Liver (tissue), 9 donors: ENCODE results near the gene ZSCAN5A. TPM values are rescaled to one million over a fixed set of nuclear protein-coding genes. Genes with fewer than 3 reads are reported as not detected.
A peak's percentile ranks its signal among the peaks of the same experiment; 100 is the strongest.

Source experiments
- DNase-seq: peaks from one replicate; pipeline ENCODE4 v3.0.0-alpha.2; 2017; ENCODE audit warnings: low spot score
- H3K27ac ChIP-seq, 2 donors: one replicate each; pipeline ENCODE4 v1.7.0; 2013; ENCODE audit warnings: inconsistent platforms in 2 of 2, low read length in 2 of 2, control low read depth in 1 of 2, low read depth in 1 of 2, mild to moderate bottlenecking in 1 of 2
- H3K27me3 ChIP-seq, 4 donors: one replicate each; pipeline versions ENCODE4 v1.6.1 to v1.7.0; 2013; ENCODE audit warnings: low read length in 3 of 4, inconsistent platforms in 1 of 4, mild to moderate bottlenecking in 1 of 4, moderate library complexity in 1 of 4; ENCODE audit not compliant: control insufficient read depth in 4 of 4, insufficient read depth in 4 of 4
- H3K36me3 ChIP-seq, 4 donors: one replicate each; pipeline versions ENCODE4 v1.6.1 to v1.7.0; 2013; ENCODE audit warnings: low read length in 3 of 4, mild to moderate bottlenecking in 3 of 4, low read depth in 1 of 4, moderate library complexity in 1 of 4; ENCODE audit not compliant: control insufficient read depth in 4 of 4, insufficient read depth in 3 of 4
- H3K4me1 ChIP-seq, 4 donors: one replicate each; pipeline versions ENCODE4 v1.6.1 to v1.7.0; 2013; ENCODE audit warnings: low read length in 3 of 4, mild to moderate bottlenecking in 3 of 4, moderate library complexity in 1 of 4; ENCODE audit not compliant: control insufficient read depth in 4 of 4, insufficient read depth in 4 of 4
- H3K4me3 ChIP-seq, 3 donors: one replicate each; pipeline versions ENCODE4 v1.6.1 to v1.7.0; 2013; ENCODE audit warnings: low read length in 3 of 3, control low read depth in 1 of 3, low read depth in 1 of 3, mild to moderate bottlenecking in 1 of 3
- H3K9ac ChIP-seq, 2 donors: one replicate each; pipeline ENCODE4 v1.7.0; 2013; ENCODE audit warnings: low read length in 2 of 2, mild to moderate bottlenecking in 2 of 2, moderate library complexity in 2 of 2, control low read depth in 1 of 2, low read depth in 1 of 2
- H3K9me3 ChIP-seq, 4 donors: one replicate each; pipeline versions ENCODE4 v1.6.1 to v1.7.0; 2013; ENCODE audit warnings: low read length in 3 of 4; ENCODE audit not compliant: control insufficient read depth in 4 of 4
- EGR1 ChIP-seq, 2 donors: IDR thresholded peaks; 2 replicates each; pipeline ENCODE4 v1.6.1; 2016 to 2018; ENCODE audit warnings: antibody characterized with exemption in 2 of 2, low read depth in 2 of 2
- FOXA1 ChIP-seq: IDR thresholded peaks from 2 replicates; pipeline ENCODE4 v1.6.1; 2016; ENCODE audit warnings: antibody characterized with exemption
- FOXA2 ChIP-seq: IDR thresholded peaks from 2 replicates; pipeline ENCODE4 v1.6.1; 2016; ENCODE audit warnings: antibody characterized with exemption
- GABPA ChIP-seq, 2 donors: IDR thresholded peaks in 1 of 2; conservative IDR thresholded peaks in 1 of 2; 2 replicates each; pipeline ENCODE4 v1.6.1; 2016; ENCODE audit warnings: antibody characterized with exemption in 2 of 2, mild to moderate bottlenecking in 1 of 2, moderate library complexity in 1 of 2
- HNF4A ChIP-seq, 2 donors: conservative IDR thresholded peaks; 2 replicates each; pipeline ENCODE4 v1.6.1; 2016; ENCODE audit warnings: antibody characterized with exemption in 2 of 2, mild to moderate bottlenecking in 2 of 2
- HNF4G ChIP-seq: IDR thresholded peaks from 2 replicates; pipeline ENCODE4 v1.6.1; 2016; ENCODE audit warnings: antibody characterized with exemption
- JUND ChIP-seq, 2 donors: IDR thresholded peaks; 2 replicates each; pipeline ENCODE4 v1.6.1; 2016; ENCODE audit warnings: antibody characterized with exemption in 2 of 2
- NR2F2 ChIP-seq: IDR thresholded peaks from 2 replicates; pipeline ENCODE4 v1.6.1; 2016; ENCODE audit warnings: antibody characterized with exemption
- RAD21 ChIP-seq, 2 donors: IDR thresholded peaks; 2 replicates each; pipeline ENCODE4 v1.6.1; 2016; ENCODE audit warnings: antibody characterized with exemption in 2 of 2, mild to moderate bottlenecking in 2 of 2
- REST ChIP-seq: IDR thresholded peaks from 2 replicates; pipeline ENCODE4 v1.6.1; 2016; ENCODE audit warnings: antibody characterized with exemption, mild to moderate bottlenecking
- RXRA ChIP-seq, 2 donors: IDR thresholded peaks; 2 replicates each; pipeline ENCODE4 v1.6.1; 2017 to 2018; ENCODE audit warnings: antibody characterized with exemption in 2 of 2, mild to moderate bottlenecking in 1 of 2
- SP1 ChIP-seq: IDR thresholded peaks from 2 replicates; pipeline ENCODE4 v1.6.1; 2018; ENCODE audit warnings: antibody characterized with exemption, mild to moderate bottlenecking
- TAF1 ChIP-seq: conservative IDR thresholded peaks from 2 replicates; pipeline ENCODE4 v1.6.1; 2016; ENCODE audit warnings: antibody characterized with exemption, mild to moderate bottlenecking
- YY1 ChIP-seq: IDR thresholded peaks from 2 replicates; pipeline ENCODE4 v1.6.1; 2016; ENCODE audit warnings: antibody characterized with exemption, mild to moderate bottlenecking
- WGBS: extraction: QIAGEN DNeasy Blood & Tissue Kit; methylation state at CpG from one replicate; pipeline ENCODE4 v1.1.7; 2013; 5-methylcytosine and 5-hydroxymethylcytosine counted together
- polyA plus RNA-seq, 2 donors: library from polyadenylated mRNA; stranded (reverse) in 1 of 2; unstranded in 1 of 2; fragments of 200-250 nt in 1 of 2; fragments of >200 nt in 1 of 2; fragmentation: Nextera tagmentation in 1 of 2; extraction: Ambion mirVana in 1 of 2; gene quantifications; one replicate each; pipeline versions ENCODE4 v1.2.1 to v1.2.3, GENCODE V29; 2013 to 2015
- total RNA-seq, 2 donors: library from RNA; depleted of rRNA; stranded (reverse); fragments of >200 nt; gene quantifications; one replicate each; pipeline ENCODE4 v1.2.3, GENCODE V29; 2014
- TF ChIP-seq, protein P1 (sequence below): IDR thresholded peaks from 2 replicates; pipeline ENCODE4 v1.6.1; 2016; ENCODE audit warnings: antibody characterized with exemption
- TF ChIP-seq, protein P2 (sequence below): IDR thresholded peaks from 2 replicates; pipeline ENCODE4 v1.6.1; 2016; ENCODE audit warnings: antibody characterized with exemption
- TF ChIP-seq, protein P3 (sequence below): fragments of 150-350 bp; IDR thresholded peaks from 2 replicates; pipeline ENCODE4 v1.5.1; 2017; ENCODE audit warnings: improper control_type of control experiment, low read depth, low read length; ENCODE audit not compliant: missing input control
- TF ChIP-seq, protein P4 (sequence below): IDR thresholded peaks from 2 replicates; pipeline ENCODE4 v1.6.1; 2016; ENCODE audit warnings: antibody characterized with exemption
- donor health status: healthy.
- donor health status: healthy.
- donor health status: healthy.
- donor health status: healthy.
- donor health status: healthy.

The ZSCAN5A gene
- total and polyA plus RNA-seq, 4 donors: 2.2 to 9.6 (median 5.0) TPM

- no peaks in the 10 kb centered on the region for H3K27me3 ChIP-seq
- H3K9me3 ChIP-seq: no peaks in the 10 kb centered on the region
- no peak for DNase-seq
- 76% methylated on average over 7 of the region's 7 CpGs for WGBS
- no peak for TF ChIP-seq SP1
- no peaks in the 10 kb centered on the region for H3K36me3 ChIP-seq
- no peaks in the 10 kb centered on the region for H3K4me1 ChIP-seq
- no peak overlapping the region for H3K9ac ChIP-seq
- peak overlapping the region in 1 of 2 donors; percentile 4 for H3K27ac ChIP-seq
- H3K4me3 ChIP-seq: no peak overlapping the region
Measured at GRCh38 chr19:56321989-56322440, 7.4 kb upstream of the ZSCAN5A start.

- Histone ChIP-seq H3K4me3 (no peak overlapping the region), H3K9ac (no peak overlapping the region), H3K9me3 (no peaks in the 10 kb centered on the region), H3K27ac (no peak overlapping the region), H3K36me3 (no peaks in the 10 kb centered on the region), H3K4me1 (no peaks in the 10 kb centered on the region), H3K27me3 (no peaks in the 10 kb centered on the region)
- peak; percentile 56 for DNase-seq
- WGBS: 75% methylated on average over 8 of the region's 8 CpGs
- TF ChIP-seq, protein P1, sequence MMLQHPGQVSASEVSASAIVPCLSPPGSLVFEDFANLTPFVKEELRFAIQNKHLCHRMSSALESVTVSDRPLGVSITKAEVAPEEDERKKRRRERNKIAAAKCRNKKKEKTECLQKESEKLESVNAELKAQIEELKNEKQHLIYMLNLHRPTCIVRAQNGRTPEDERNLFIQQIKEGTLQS: no peak
- TF ChIP-seq FOXA2: no peak
- TF ChIP-seq RXRA (IDR thresholded peaks at IDR 0.05): no peak
- no peak for TF ChIP-seq SP1
- no peak for TF ChIP-seq NR2F2
- no peak for TF ChIP-seq HNF4G
Measured at GRCh38 chr19:56321254-56321988, 6.8 kb upstream of the ZSCAN5A start.

DNA sequence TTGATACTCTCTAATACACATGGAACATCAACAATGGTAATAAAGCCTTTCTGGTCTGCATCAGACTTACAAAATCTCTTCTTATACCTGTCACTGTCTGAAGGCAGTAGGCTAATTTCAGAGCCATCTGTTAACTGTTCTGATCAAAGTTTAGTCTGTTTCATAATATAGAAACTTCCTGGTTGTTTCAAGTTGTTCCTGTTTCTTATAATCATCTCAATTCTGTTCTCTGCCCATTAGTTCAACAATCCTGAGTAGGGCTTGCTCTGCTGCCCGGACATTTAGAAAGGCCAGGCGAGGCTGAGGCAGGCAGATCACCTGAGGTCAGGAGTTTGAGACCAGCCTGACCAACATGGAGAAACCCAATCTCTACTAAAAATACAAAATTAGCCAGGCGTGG, 5.4 kb upstream of the ZSCAN5A start:
- no peaks in the 10 kb centered on the region for H3K36me3 ChIP-seq
- 78% methylated on average over 3 of the region's 3 CpGs for WGBS
- no peak for DNase-seq
- no peak for TF ChIP-seq SP1
- no peak for TF ChIP-seq REST
- TF ChIP-seq NR2F2: no peak
- TF ChIP-seq YY1: no peak
- no peak for TF ChIP-seq GABPA (IDR thresholded peaks at IDR 0.05 in 1 of 2, conservative IDR thresholded peaks at IDR 0.05 in 1 of 2)
- no peak for TF ChIP-seq RAD21 (IDR thresholded peaks at IDR 0.05)
- no peak for TF ChIP-seq FOXA1
- TF ChIP-seq FOXA2: no peak
- TF ChIP-seq, protein P2, sequence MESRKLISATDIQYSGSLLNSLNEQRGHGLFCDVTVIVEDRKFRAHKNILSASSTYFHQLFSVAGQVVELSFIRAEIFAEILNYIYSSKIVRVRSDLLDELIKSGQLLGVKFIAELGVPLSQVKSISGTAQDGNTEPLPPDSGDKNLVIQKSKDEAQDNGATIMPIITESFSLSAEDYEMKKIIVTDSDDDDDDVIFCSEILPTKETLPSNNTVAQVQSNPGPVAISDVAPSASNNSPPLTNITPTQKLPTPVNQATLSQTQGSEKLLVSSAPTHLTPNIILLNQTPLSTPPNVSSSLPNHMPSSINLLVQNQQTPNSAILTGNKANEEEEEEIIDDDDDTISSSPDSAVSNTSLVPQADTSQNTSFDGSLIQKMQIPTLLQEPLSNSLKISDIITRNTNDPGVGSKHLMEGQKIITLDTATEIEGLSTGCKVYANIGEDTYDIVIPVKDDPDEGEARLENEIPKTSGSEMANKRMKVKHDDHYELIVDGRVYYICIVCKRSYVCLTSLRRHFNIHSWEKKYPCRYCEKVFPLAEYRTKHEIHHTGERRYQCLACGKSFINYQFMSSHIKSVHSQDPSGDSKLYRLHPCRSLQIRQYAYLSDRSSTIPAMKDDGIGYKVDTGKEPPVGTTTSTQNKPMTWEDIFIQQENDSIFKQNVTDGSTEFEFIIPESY: no peak
- no peak for TF ChIP-seq HNF4G
- TF ChIP-seq, protein P3, sequence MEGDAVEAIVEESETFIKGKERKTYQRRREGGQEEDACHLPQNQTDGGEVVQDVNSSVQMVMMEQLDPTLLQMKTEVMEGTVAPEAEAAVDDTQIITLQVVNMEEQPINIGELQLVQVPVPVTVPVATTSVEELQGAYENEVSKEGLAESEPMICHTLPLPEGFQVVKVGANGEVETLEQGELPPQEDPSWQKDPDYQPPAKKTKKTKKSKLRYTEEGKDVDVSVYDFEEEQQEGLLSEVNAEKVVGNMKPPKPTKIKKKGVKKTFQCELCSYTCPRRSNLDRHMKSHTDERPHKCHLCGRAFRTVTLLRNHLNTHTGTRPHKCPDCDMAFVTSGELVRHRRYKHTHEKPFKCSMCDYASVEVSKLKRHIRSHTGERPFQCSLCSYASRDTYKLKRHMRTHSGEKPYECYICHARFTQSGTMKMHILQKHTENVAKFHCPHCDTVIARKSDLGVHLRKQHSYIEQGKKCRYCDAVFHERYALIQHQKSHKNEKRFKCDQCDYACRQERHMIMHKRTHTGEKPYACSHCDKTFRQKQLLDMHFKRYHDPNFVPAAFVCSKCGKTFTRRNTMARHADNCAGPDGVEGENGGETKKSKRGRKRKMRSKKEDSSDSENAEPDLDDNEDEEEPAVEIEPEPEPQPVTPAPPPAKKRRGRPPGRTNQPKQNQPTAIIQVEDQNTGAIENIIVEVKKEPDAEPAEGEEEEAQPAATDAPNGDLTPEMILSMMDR: no peak
- no peak for TF ChIP-seq HNF4A (conservative IDR thresholded peaks at IDR 0.05)
- no peak for TF ChIP-seq RXRA (IDR thresholded peaks at IDR 0.05)
- no peak for TF ChIP-seq TAF1
- TF ChIP-seq EGR1 (IDR thresholded peaks at IDR 0.05; ENCODE audit: low read depth in 2 of 2): no peak
- TF ChIP-seq, protein P1: no peak
- TF ChIP-seq, protein P4, sequence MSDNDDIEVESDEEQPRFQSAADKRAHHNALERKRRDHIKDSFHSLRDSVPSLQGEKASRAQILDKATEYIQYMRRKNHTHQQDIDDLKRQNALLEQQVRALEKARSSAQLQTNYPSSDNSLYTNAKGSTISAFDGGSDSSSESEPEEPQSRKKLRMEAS: no peak
- no peak for TF ChIP-seq JUND (IDR thresholded peaks at IDR 0.05)
- H3K9ac ChIP-seq: no peak overlapping the region
- no peaks in the 10 kb centered on the region for H3K9me3 ChIP-seq
- H3K4me1 ChIP-seq: peaks cover 2 to 11% (median 8%) of the 10 kb centered on the region in 4 donors
- no peak overlapping the region for H3K4me3 ChIP-seq
- H3K27ac ChIP-seq: no peak overlapping the region
- no peaks in the 10 kb centered on the region for H3K27me3 ChIP-seq
